Coronary artery (tissue), 2 donors: ENCODE data around the gene GINS3.

Experiments
- DNase-seq: peaks from one replicate; pipeline ENCODE4 v3.0.0-alpha.2; 2017; ENCODE audit warnings: low spot score
- H3K27ac ChIP-seq, 2 donors: fragments of 200-600 bp; sonication (generic); one replicate each; pipeline ENCODE4 v1.5.1; 2016 to 2019
- H3K4me3 ChIP-seq: fragments of 200-600 bp; sonication (generic); 2 replicates; pipeline ENCODE4 v1.5.1; 2016; ENCODE audit warnings: mild to moderate bottlenecking, moderate library complexity
- TF ChIP-seq, protein P1 (sequence below): fragments of 200-600 bp; sonication (generic); IDR thresholded peaks from one replicate; pipeline ENCODE4 v1.5.1; 2019; ENCODE audit warnings: antibody characterized with exemption

Gene GINS3

DNA sequence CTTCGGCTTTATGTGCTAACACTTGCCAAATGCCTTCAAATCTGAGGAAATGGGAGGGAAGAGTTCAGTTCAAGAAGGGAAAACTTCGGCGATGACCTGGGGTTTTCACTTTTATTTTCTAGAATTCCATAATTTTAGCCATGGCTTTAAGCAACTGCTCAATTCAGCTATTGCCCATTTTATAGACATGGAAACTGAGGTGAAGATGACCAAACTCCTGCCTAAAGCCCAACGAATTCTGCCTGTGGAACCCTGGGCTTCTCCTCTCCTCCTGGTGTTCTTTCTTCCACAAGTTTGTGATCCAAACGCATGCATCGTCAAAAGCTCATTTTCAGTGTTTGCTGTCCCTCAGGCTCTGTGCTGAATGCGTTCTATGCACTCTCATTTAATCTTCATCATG, 58.3 kb downstream of the GINS3 start:
- no peak for DNase-seq
- TF ChIP-seq, protein P1, sequence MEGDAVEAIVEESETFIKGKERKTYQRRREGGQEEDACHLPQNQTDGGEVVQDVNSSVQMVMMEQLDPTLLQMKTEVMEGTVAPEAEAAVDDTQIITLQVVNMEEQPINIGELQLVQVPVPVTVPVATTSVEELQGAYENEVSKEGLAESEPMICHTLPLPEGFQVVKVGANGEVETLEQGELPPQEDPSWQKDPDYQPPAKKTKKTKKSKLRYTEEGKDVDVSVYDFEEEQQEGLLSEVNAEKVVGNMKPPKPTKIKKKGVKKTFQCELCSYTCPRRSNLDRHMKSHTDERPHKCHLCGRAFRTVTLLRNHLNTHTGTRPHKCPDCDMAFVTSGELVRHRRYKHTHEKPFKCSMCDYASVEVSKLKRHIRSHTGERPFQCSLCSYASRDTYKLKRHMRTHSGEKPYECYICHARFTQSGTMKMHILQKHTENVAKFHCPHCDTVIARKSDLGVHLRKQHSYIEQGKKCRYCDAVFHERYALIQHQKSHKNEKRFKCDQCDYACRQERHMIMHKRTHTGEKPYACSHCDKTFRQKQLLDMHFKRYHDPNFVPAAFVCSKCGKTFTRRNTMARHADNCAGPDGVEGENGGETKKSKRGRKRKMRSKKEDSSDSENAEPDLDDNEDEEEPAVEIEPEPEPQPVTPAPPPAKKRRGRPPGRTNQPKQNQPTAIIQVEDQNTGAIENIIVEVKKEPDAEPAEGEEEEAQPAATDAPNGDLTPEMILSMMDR = no peak
- no peak overlapping the region for H3K4me3 ChIP-seq
- H3K27ac ChIP-seq = no peak overlapping the region

DNA sequence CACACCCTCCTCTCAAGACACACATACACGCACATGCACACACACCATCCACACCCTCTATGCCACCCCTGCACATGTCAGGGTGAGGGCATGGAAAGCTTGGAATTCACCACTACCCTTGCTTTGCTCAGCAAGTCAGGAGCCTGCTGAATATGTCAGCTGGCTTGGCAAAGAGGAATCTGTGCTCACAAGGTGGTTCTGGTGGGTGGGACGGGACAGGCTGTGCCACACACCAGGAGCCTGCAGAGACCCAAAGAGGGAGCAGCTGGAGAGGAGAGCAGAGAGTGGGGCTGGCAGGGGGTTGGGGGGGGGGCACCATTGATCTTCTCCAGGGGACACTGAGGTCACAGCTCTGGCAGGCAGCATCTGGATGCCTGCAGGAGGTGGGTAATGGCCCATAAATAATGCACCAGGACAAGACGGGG, 59.0 kb downstream of the GINS3 start:
- no peak for DNase-seq
- TF ChIP-seq, protein P1 = no peak
- Histone ChIP-seq H3K4me3 (no peak overlapping the region), H3K27ac (no peak overlapping the region)

- TF ChIP-seq, protein P1 = no peak
- H3K4me3 ChIP-seq = no peak overlapping the region
- DNase-seq = no peak
- no peak overlapping the region for H3K27ac ChIP-seq
These were observed 59.7 kb downstream of the GINS3 start for GRCh38 chr16:58451945-58452401.

DNA sequence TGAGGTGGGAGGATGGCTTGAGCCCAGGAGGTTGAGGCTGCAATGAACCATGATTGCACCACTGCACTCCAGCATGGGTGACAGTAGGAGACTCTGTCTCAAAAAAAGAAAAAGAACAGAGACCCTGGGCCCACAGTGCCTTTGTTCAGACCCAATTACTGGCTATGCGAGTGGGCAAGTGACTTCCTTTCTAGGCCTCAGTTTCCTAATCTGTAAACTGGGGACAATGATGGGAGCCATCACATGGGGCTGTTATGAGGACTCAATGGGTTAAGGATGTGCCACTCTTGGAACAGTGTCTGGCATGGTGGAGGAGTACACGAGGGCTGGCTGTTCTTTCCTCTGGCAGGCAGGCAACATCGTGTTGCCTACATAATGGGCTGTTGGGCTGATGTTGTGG, 60.4 kb downstream of the GINS3 start:
- H3K27ac ChIP-seq = no peak overlapping the region
- no peak overlapping the region for H3K4me3 ChIP-seq
- TF ChIP-seq, protein P1 = no peak
- DNase-seq = no peak

DNA sequence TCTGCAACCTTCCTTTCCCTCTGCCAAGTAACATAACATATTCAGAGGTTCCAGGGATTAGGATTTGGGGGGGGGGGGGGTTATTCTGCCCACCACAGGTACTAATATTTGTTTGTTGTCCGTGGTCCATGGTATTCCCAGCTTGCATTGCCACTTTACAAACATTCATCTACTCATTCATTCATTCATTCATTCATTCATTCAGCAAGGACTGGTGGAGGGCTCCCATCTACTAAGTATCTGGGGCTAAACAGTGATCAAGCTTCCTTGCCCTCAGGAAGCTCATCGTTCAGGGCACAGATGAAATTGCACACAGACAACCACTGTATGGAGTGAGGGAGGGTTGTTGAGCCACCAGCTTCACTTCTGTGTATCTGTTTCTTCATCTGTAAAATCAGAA, 61.9 kb downstream of the GINS3 start:
- DNase-seq = no peak
- Histone ChIP-seq H3K27ac (no peak overlapping the region), H3K4me3 (no peak overlapping the region)
- TF ChIP-seq, protein P1 = no peak

GRCh38 chr16:58454856-58455255, 62.6 kb downstream of the GINS3 start:
- Histone ChIP-seq H3K27ac (no peak overlapping the region), H3K4me3 (no peak overlapping the region)
- no peak for DNase-seq
- TF ChIP-seq, protein P1 = no peak
